Measurements from ENCODE around the gene NHS. TPM values are rescaled to one million over a fixed set of nuclear protein-coding genes. Genes with fewer than 3 reads are reported as not detected.

Gene NHS
- polyA plus RNA-seq, 1 donor (not counting 4 experiments of a cell fraction or from before 2014, with no cell fraction given): 5.4 TPM

GRCh38 chrX:17373337-17373736 is 1.7 kb upstream of the NHS start:
- FAIRE-seq (no peak), DNase-seq (ENCODE audit: low read depth, low spot score) (no peak)
- Histone ChIP-seq H3K27me3 (ENCODE audit: control insufficient read depth, extremely low read depth, insufficient read depth, low read length) (no peaks in the 10 kb centered on the region), H3K79me2 (ENCODE audit: control insufficient read depth, insufficient read depth, low read length) (peaks cover 20% of the 10 kb centered on the region), H4K20me1 (ENCODE audit: control insufficient read depth, extremely low read depth, insufficient read depth, low read length) (no peaks in the 10 kb centered on the region), H3K9me1 (ENCODE audit: control insufficient read depth, extremely low read depth, insufficient read depth, low read length) (no peaks in the 10 kb centered on the region), H3K27ac (ENCODE audit: control insufficient read depth, insufficient read depth, low read length) (no peak overlapping the region), H3K4me3 (ENCODE audit: control insufficient read depth in 2 of 3, extremely low read depth in 1 of 3, insufficient read depth in 2 of 3, low read depth in 1 of 3, low read length in 3 of 3) (no peak overlapping the region), H2AFZ (ENCODE audit: control insufficient read depth, low read length) (peak overlapping the region; percentile 24), H3K9ac (ENCODE audit: control insufficient read depth, extremely low read depth, insufficient read depth, low read length) (no peak overlapping the region), H3K4me2 (ENCODE audit: control insufficient read depth, extremely low read depth, insufficient read depth, low read depth, low read length) (no peak overlapping the region), H3K9me3 (ENCODE audit: control insufficient read depth, low read depth, low read length) (no peaks in the 10 kb centered on the region), H3K36me3 (ENCODE audit: control insufficient read depth in 2 of 2, extremely low read depth in 1 of 2, insufficient read depth in 2 of 2, low read length in 2 of 2) (no peaks in the 10 kb centered on the region), H3K4me1 (ENCODE audit: control insufficient read depth, extremely low read depth, insufficient read depth, low read length) (peaks cover 14% of the 10 kb centered on the region)
- dilution Hi-C loops (cut with MboI; ENCODE audit: extremely low pct_ligation_motif_present, low sequenced_read_pairs): no loop called here
- TF ChIP-seq CTCF (optimal IDR thresholded peaks at IDR 0.05 in 1 of 3, IDR thresholded peaks at IDR 0.05 in 1 of 3, conservative IDR thresholded peaks at IDR 0.05 in 1 of 3; ENCODE audit: extremely low read depth in 1 of 3, insufficient read depth in 2 of 3, low read length in 3 of 3) (no peak), EZH2 (IDR thresholded peaks at IDR 0.05; ENCODE audit: low read length) (no peak)

GRCh38 chrX:17375367-17375636 is 302 bp downstream of the NHS start:
- FAIRE-seq (no peak), DNase-seq (ENCODE audit: low read depth, low spot score) (no peak)
- H4K20me1 ChIP-seq (ENCODE audit: control insufficient read depth, extremely low read depth, insufficient read depth, low read length): no peaks in the 10 kb centered on the region
- H3K27me3 ChIP-seq (ENCODE audit: control insufficient read depth, extremely low read depth, insufficient read depth, low read length): no peaks in the 10 kb centered on the region
- no peak overlapping the region for H3K4me2 ChIP-seq (ENCODE audit: control insufficient read depth, extremely low read depth, insufficient read depth, low read depth, low read length)
- peak overlapping the region; percentile 59 to 73 (median 68) for H3K4me3 ChIP-seq (ENCODE audit: control insufficient read depth in 2 of 3, extremely low read depth in 1 of 3, insufficient read depth in 2 of 3, low read depth in 1 of 3, low read length in 3 of 3)
- peaks cover 36% of the 10 kb centered on the region for H3K79me2 ChIP-seq (ENCODE audit: control insufficient read depth, insufficient read depth, low read length)
- H3K9ac ChIP-seq (ENCODE audit: control insufficient read depth, extremely low read depth, insufficient read depth, low read length): peak overlapping the region; percentile 89
- H2AFZ ChIP-seq (ENCODE audit: control insufficient read depth, low read length): peak overlapping the region; percentile 23
- H3K4me1 ChIP-seq (ENCODE audit: control insufficient read depth, extremely low read depth, insufficient read depth, low read length): peaks cover 14% of the 10 kb centered on the region
- peak overlapping the region; percentile 86 for H3K27ac ChIP-seq (ENCODE audit: control insufficient read depth, insufficient read depth, low read length)
- TF ChIP-seq CTCF (optimal IDR thresholded peaks at IDR 0.05 in 1 of 3, IDR thresholded peaks at IDR 0.05 in 1 of 3, conservative IDR thresholded peaks at IDR 0.05 in 1 of 3; ENCODE audit: extremely low read depth in 1 of 3, insufficient read depth in 2 of 3, low read length in 3 of 3): no peak
- TF ChIP-seq EZH2 (IDR thresholded peaks at IDR 0.05; ENCODE audit: low read length): no peak
- H3K9me3 ChIP-seq (ENCODE audit: control insufficient read depth, low read depth, low read length): no peaks in the 10 kb centered on the region
- no peaks in the 10 kb centered on the region for H3K36me3 ChIP-seq (ENCODE audit: control insufficient read depth in 2 of 2, extremely low read depth in 1 of 2, insufficient read depth in 2 of 2, low read length in 2 of 2)
- dilution Hi-C loops (cut with MboI; ENCODE audit: extremely low pct_ligation_motif_present, low sequenced_read_pairs): no loop called here
- H3K9me1 ChIP-seq (ENCODE audit: control insufficient read depth, extremely low read depth, insufficient read depth, low read length): no peaks in the 10 kb centered on the region
